ENCODE results near the gene RXRG. TPM values are rescaled to one million over a fixed set of nuclear protein-coding genes. Genes with fewer than 3 reads are reported as not detected.

Gene RXRG
- total and polyA plus RNA-seq, 2 of the 8 experiments (the other 6 are each of a cell fraction or from before 2014, with no cell fraction given) = not detected

GRCh38 chr1:165435801-165436200 is 9.1 kb downstream of the RXRG start:
- no peak overlapping the region for H4K91ac ChIP-seq (replicated peaks; ENCODE audit: insufficient read length, low read length)
- H3K4me3 ChIP-seq (ENCODE audit: extremely low read depth in 1 of 4, insufficient read depth in 2 of 4, low read depth in 3 of 4, low read length in 4 of 4) = no peak overlapping the region; a peak in 1 of 8 replicates
- no peak overlapping the region for H2BK5ac ChIP-seq (ENCODE audit: low read depth, low read length)
- H3K79me2 ChIP-seq (ENCODE audit: control insufficient read depth in 1 of 2, insufficient read depth in 2 of 2, low read length in 2 of 2) = no peaks in the 10 kb centered on the region
- no peaks in the 10 kb centered on the region for H3K36me3 ChIP-seq (ENCODE audit: control insufficient read depth in 2 of 4, insufficient read depth in 4 of 4, low read length in 3 of 4)
- WGBS, 2 experiments (ENCODE audit: extremely low coverage in 1 of 2, insufficient coverage in 1 of 2, insufficient read length in 1 of 2, insufficient replicate concordance in 2 of 2, low coverage in 1 of 2, low lambda C conversion rate in 2 of 2, missing lambda C conversion rate in 1 of 2) = 100% methylated on average over 2 of the region's 2 CpGs; no CpG with 5 or more reads in 1 of the 2 experiments
- POLR2A ChIA-PET (ENCODE audit: partially characterized antibody) = no interaction called here
- no peak overlapping the region for H2BK20ac ChIP-seq (ENCODE audit: low read length)
- H3K79me1 ChIP-seq (ENCODE audit: low read depth, low read length) = no peaks in the 10 kb centered on the region
- no peak overlapping the region for H2BK12ac ChIP-seq (ENCODE audit: low read depth, low read length)
- no peak overlapping the region for H2AK5ac ChIP-seq (ENCODE audit: low read depth, low read length)
- H2BK120ac ChIP-seq (replicated peaks; ENCODE audit: low read depth, low read length) = no peak overlapping the region
- no peak overlapping the region for H2AFZ ChIP-seq (ENCODE audit: low read length)
- CTCF ChIA-PET (ENCODE audit: partially characterized antibody) = interaction anchor here (0.8 to 1.7 kb wide), 5 partner anchors 20 to 165 kb away, joined by 3 to 6 read pairs (median 4); no protein-coding TSS in a partner anchor
- H3K9me3 ChIP-seq (ENCODE audit: insufficient read depth in 2 of 2, low read depth in 1 of 2, low read length in 1 of 2) = no peaks in the 10 kb centered on the region
- H3K23me2 ChIP-seq (ENCODE audit: low read depth, low read length) = no peaks in the 10 kb centered on the region
- no peak overlapping the region for H3K4me2 ChIP-seq (ENCODE audit: insufficient read depth in 1 of 2, low read depth in 2 of 2, low read length in 2 of 2)
- no peak overlapping the region for H4K8ac ChIP-seq (ENCODE audit: extremely low read depth, insufficient read depth, low read length)
- H4K5ac ChIP-seq (ENCODE audit: insufficient read length, low read depth, low read length) = no peak overlapping the region
- H3K27ac ChIP-seq (ENCODE audit: low read depth, low read length) = no peak overlapping the region
- H4K20me1 ChIP-seq (replicated peaks in 1 of 2; ENCODE audit: control insufficient read depth in 1 of 2, insufficient read depth in 2 of 2, low read length in 2 of 2) = no peaks in the 10 kb centered on the region
- no peak overlapping the region for H3K18ac ChIP-seq (ENCODE audit: extremely low read depth, low read length)
- peaks cover 0 to 7% (median under 1%) of the 10 kb centered on the region in 4 experiments; a peak in 3 of 7 replicates for H3K27me3 ChIP-seq (replicated peaks in 1 of 4; ENCODE audit: control insufficient read depth in 3 of 4, extremely low read depth in 1 of 4, insufficient read depth in 3 of 4, low read length in 3 of 4)
- no peak overlapping the region for H3K9ac ChIP-seq (replicated peaks in 1 of 4; ENCODE audit: extremely low read depth in 1 of 4, low read depth in 3 of 4, low read length in 3 of 4)
- H3K56ac ChIP-seq (replicated peaks; ENCODE audit: insufficient read length, low read depth, low read length) = no peak overlapping the region
- H3K4ac ChIP-seq (replicated peaks; ENCODE audit: insufficient read length, low read depth, low read length) = no peak overlapping the region
- DNase-seq (ENCODE audit: low read depth in 1 of 2, low spot score in 2 of 2) = no peak
- FAIRE-seq = no peak
- no peak overlapping the region for H3K14ac ChIP-seq (ENCODE audit: insufficient read length)
- no peak overlapping the region for H3K23ac ChIP-seq (ENCODE audit: insufficient read length)
- peaks cover 0 to 4% (median 0%) of the 10 kb centered on the region in 4 experiments; a peak in 2 of 7 replicates for H3K4me1 ChIP-seq (replicated peaks in 1 of 4; ENCODE audit: control insufficient read depth in 3 of 4, insufficient read depth in 4 of 4, low read length in 3 of 4)
- no peak overlapping the region for H2BK15ac ChIP-seq (ENCODE audit: low read length)
- TF ChIP-seq CTBP2 (IDR thresholded peaks at IDR 0.05; ENCODE audit: borderline replicate concordance, insufficient read depth, insufficient read length, low read length) (no peak), RFX5 (IDR thresholded peaks at IDR 0.05; ENCODE audit: borderline replicate concordance, low read depth, low read length) (no peak), CEBPB (IDR thresholded peaks at IDR 0.05; ENCODE audit: low read depth, low read length) (no peak), GTF2F1 (IDR thresholded peaks at IDR 0.05; ENCODE audit: borderline replicate concordance, low read depth, low read length) (no peak), CREB1 (IDR thresholded peaks at IDR 0.05) (no peak), TCF12 (IDR thresholded peaks at IDR 0.05; ENCODE audit: low read depth, low read length) (no peak), POLR2A (IDR thresholded peaks at IDR 0.05; ENCODE audit: control extremely low read depth in 1 of 2, low read depth in 2 of 2, low read length in 2 of 2) (no peak), POU5F1 (IDR thresholded peaks at IDR 0.05; ENCODE audit: low read depth, low read length) (no peak), SUZ12 (IDR thresholded peaks at IDR 0.05; ENCODE audit: low read length) (no peak), HDAC6 (IDR thresholded peaks at IDR 0.05; ENCODE audit: low read depth, low read length) (no peak), TBP (IDR thresholded peaks at IDR 0.05; ENCODE audit: low read depth, low read length) (no peak), KDM4A (IDR thresholded peaks at IDR 0.05; ENCODE audit: low read depth, low read length, severe bottlenecking) (no peak), NRF1 (IDR thresholded peaks at IDR 0.05; ENCODE audit: low read depth, low read length) (no peak), ATF3 (IDR thresholded peaks at IDR 0.05; ENCODE audit: insufficient read depth, low read depth, low read length) (no peak)
